HFFc6 (cell line): ENCODE results near the gene DLEC1. TPM values are rescaled to one million over a fixed set of nuclear protein-coding genes. Genes with fewer than 3 reads are reported as not detected.

Experiments
- DNase-seq: peaks from one replicate; pipeline ENCODE4 v3.0.0-alpha.2; 2018
- H3K27ac Mint-ChIP-seq: 2 replicates; pipeline ENCODE4 v1.8.0; 2020; ENCODE audit warnings: mild to moderate bottlenecking, mixed read lengths
- H3K27me3 Mint-ChIP-seq: 2 replicates; pipeline ENCODE4 v1.8.0; 2021; ENCODE audit warnings: mild to moderate bottlenecking, moderate library complexity, mixed read lengths; ENCODE audit not compliant: insufficient read depth
- H3K36me3 Mint-ChIP-seq: 2 replicates; pipeline ENCODE4 v1.8.0; 2021; ENCODE audit warnings: low read depth, mixed read lengths
- H3K4me1 Mint-ChIP-seq: 2 replicates; pipeline ENCODE4 v1.8.0; 2020; ENCODE audit warnings: low read depth, mixed read lengths
- H3K4me3 Mint-ChIP-seq: 2 replicates; pipeline ENCODE4 v1.8.0; 2020; ENCODE audit warnings: mild to moderate bottlenecking, moderate library complexity, mixed read lengths
- H3K9me3 Mint-ChIP-seq: 2 replicates; pipeline ENCODE4 v1.8.0; 2020; ENCODE audit warnings: mild to moderate bottlenecking, mixed read lengths
- CTCF ChIP-seq: fragments of 200-600 bp; sonication (generic); IDR thresholded peaks from 2 replicates; pipeline ENCODE4 v1.5.0; 2021; ENCODE audit warnings: antibody characterized with exemption, mild to moderate bottlenecking
- total RNA-seq, 6 experiments: library from RNA; stranded (reverse); fragmentation: NEBNext Ultra II Directional; extraction: Animal tissue kit (Norgen Biotek cat#: 25700); gene quantifications; 2 replicates in 1 of 6; 3 replicates in 5 of 6; pipeline ENCODE4 v1.2.3, GENCODE V29; 2021

DLEC1 gene
- total RNA-seq, 6 experiments from 2014 or later: 0.05 TPM; not detected in 5

GRCh38 chr3:38017445-38018295, 21.3 kb upstream of the DLEC1 start:
- no peak for DNase-seq
- Mint-ChIP-seq H3K9me3 (no peaks in the 10 kb centered on the region), H3K27ac (no peak overlapping the region), H3K36me3 (peaks cover 28% of the 10 kb centered on the region), H3K4me3 (no peak overlapping the region), H3K4me1 (no peaks in the 10 kb centered on the region), H3K27me3 (0 out of 2 replicates have a peak, but pooled peaks cover 2% of the 10 kb centered on the region)
- TF ChIP-seq CTCF: no peak

GRCh38 chr3:38018296-38019266, 20.4 kb upstream of the DLEC1 start:
- no peak for DNase-seq
- Mint-ChIP-seq H3K27me3 (0 out of 2 replicates have a peak, but pooled peaks cover 2% of the 10 kb centered on the region), H3K9me3 (no peaks in the 10 kb centered on the region), H3K36me3 (peaks cover 28% of the 10 kb centered on the region), H3K27ac (no peak overlapping the region), H3K4me1 (peaks cover 4% of the 10 kb centered on the region), H3K4me3 (no peak overlapping the region)
- TF ChIP-seq CTCF: no peak

- H3K9me3 Mint-ChIP-seq: no peaks in the 10 kb centered on the region
- H3K27me3 Mint-ChIP-seq: 0 out of 2 replicates have a peak, but pooled peaks cover 2% of the 10 kb centered on the region
- no peak for TF ChIP-seq CTCF
- H3K27ac Mint-ChIP-seq: no peak overlapping the region
- no peak overlapping the region for H3K4me3 Mint-ChIP-seq
- H3K4me1 Mint-ChIP-seq: peaks cover 9% of the 10 kb centered on the region
- H3K36me3 Mint-ChIP-seq: peaks cover 20% of the 10 kb centered on the region
- no peak for DNase-seq
These were observed 19.2 kb upstream of the DLEC1 start for GRCh38 chr3:38019658-38020341.

- peaks cover 12% of the 10 kb centered on the region for H3K4me1 Mint-ChIP-seq
- H3K4me3 Mint-ChIP-seq: no peak overlapping the region
- peaks cover 15% of the 10 kb centered on the region for H3K36me3 Mint-ChIP-seq
- H3K27ac Mint-ChIP-seq: no peak overlapping the region
- TF ChIP-seq CTCF: no peak
- no peaks in the 10 kb centered on the region for H3K9me3 Mint-ChIP-seq
- DNase-seq: no peak
- H3K27me3 Mint-ChIP-seq: 0 out of 2 replicates have a peak, but pooled peaks cover 2% of the 10 kb centered on the region
These were observed 18.7 kb upstream of the DLEC1 start for GRCh38 chr3:38020342-38020726.

GRCh38 chr3:38021196-38021595, 17.8 kb upstream of the DLEC1 start:
- DNase-seq: no peak
- Mint-ChIP-seq H3K36me3 (peaks cover 8% of the 10 kb centered on the region), H3K27ac (no peak overlapping the region), H3K27me3 (no peaks in the 10 kb centered on the region), H3K9me3 (no peaks in the 10 kb centered on the region), H3K4me1 (peaks cover 20% of the 10 kb centered on the region), H3K4me3 (no peak overlapping the region)
- TF ChIP-seq CTCF: no peak
